Panc1 (cell line): ENCODE measurements around the gene DENND5B. TPM values are rescaled to one million over a fixed set of nuclear protein-coding genes. Genes with fewer than 3 reads are reported as not detected.

ENCODE experiments used
- ATAC-seq: fragments of 200-7000 bp; cut with Tn5 transposase; 2 replicates; pipeline ENCODE4 v1.9.1; 2020; ENCODE audit warnings: mild to moderate bottlenecking, moderate library complexity
- BruUV-seq: library from RNA; stranded (reverse); fragments of 400-500 nt; replicated peaks from 2 replicates; lab custom pipeline; 2021; lab: Mats Ljungman, UMichigan
- CTCF ChIA-PET: fragments of 300-600 bp; sonication (Branson Sonifier 250); formaldehyde crosslinking; loops from one replicate; lab custom pipeline; 2022; ENCODE audit warnings: antibody characterized with exemption; lab: Charles Lee
- POLR2A ChIA-PET: fragments of 300-600 bp; sonication (Branson Sonifier 250); formaldehyde crosslinking; loops from one replicate; lab custom pipeline; 2022; ENCODE audit warnings: antibody characterized with exemption; lab: Charles Lee
- DNase-seq: peaks from one replicate; pipeline ENCODE4 v3.0.0-alpha.2; 2010; ENCODE audit warnings: low read depth, low spot score
- H3K27ac ChIP-seq: 2 replicates; pipeline ENCODE4 v1.5.1; 2011; ENCODE audit warnings: mild to moderate bottlenecking, low read length, inconsistent platforms
- H3K27me3 ChIP-seq: fragments of 200-500 bp; sonication (Bioruptor generic); 2 replicates; pipeline ENCODE4 v1.6.0; 2014; ENCODE audit warnings: low read length, inconsistent platforms; ENCODE audit not compliant: control insufficient read depth, insufficient read depth
- H3K36me3 ChIP-seq: fragments of 200-500 bp; sonication (Bioruptor generic); 2 replicates; pipeline ENCODE4 v1.5.1; 2014; ENCODE audit warnings: inconsistent platforms, mild to moderate bottlenecking, low read length, moderate library complexity; ENCODE audit not compliant: control insufficient read depth, insufficient read depth
- H3K4me1 ChIP-seq: 2 replicates; pipeline ENCODE4 v1.5.1; 2011; ENCODE audit warnings: inconsistent platforms, mild to moderate bottlenecking, low read length, moderate library complexity; ENCODE audit not compliant: control insufficient read depth, insufficient read depth
- H3K4me3 ChIP-seq, 2 experiments: 2 replicates each; pipeline ENCODE4 v1.5.1; 2011 to 2012; ENCODE audit warnings: low read depth in 2 of 2, low read length in 2 of 2, mild to moderate bottlenecking in 2 of 2, inconsistent platforms in 1 of 2, moderate library complexity in 1 of 2
- H3K9me3 ChIP-seq: fragments of 200-500 bp; sonication (Bioruptor generic); 2 replicates; pipeline ENCODE4 v1.5.1; 2014; ENCODE audit warnings: low read depth, mild to moderate bottlenecking, inconsistent platforms, low read length, moderate library complexity; ENCODE audit not compliant: control insufficient read depth, insufficient read depth
- POLR2AphosphoS5 ChIP-seq: IDR thresholded peaks from 2 replicates; pipeline ENCODE4 v1.6.1; 2012; ENCODE audit warnings: mild to moderate bottlenecking, low read depth, low read length, moderate library complexity
- SIN3A ChIP-seq: IDR thresholded peaks from 2 replicates; pipeline ENCODE4 v1.6.1; 2012; ENCODE audit warnings: low read depth, mild to moderate bottlenecking, low read length, moderate library complexity, borderline replicate concordance; ENCODE audit not compliant: insufficient read depth
- TCF7L2 ChIP-seq: IDR thresholded peaks from 2 replicates; pipeline ENCODE4 v1.6.1; 2011; ENCODE audit warnings: mild to moderate bottlenecking, low read depth, low read length, inconsistent platforms
- in situ Hi-C: cut with HindIII; loops from 2 replicates; pipeline ENCODE4 v1.10.0; 2016; ENCODE audit warnings: low sequenced_read_pairs, low pct_unique_long_range_greater_than_20kb
- intact Hi-C: fragments of 100-400 bp; cut with micrococcal nuclease; formaldehyde crosslinking; loops from one replicate; pipeline ENCODE4 v1.10.0; 2022; ENCODE audit not compliant: unreplicated experiment
- total RNA-seq: library from RNA; stranded (reverse); gene quantifications from one replicate; pipeline ENCODE4 v1.2.1, GENCODE V29; 2021; ENCODE audit not compliant: unreplicated experiment
- TF ChIP-seq, protein P1 (sequence below), 2 experiments: IDR thresholded peaks; 2 replicates each; pipeline ENCODE4 v1.6.1; 2011 to 2012; ENCODE audit warnings: low read depth in 2 of 2, control low read depth in 1 of 2, low read length in 1 of 2, mild to moderate bottlenecking in 1 of 2, moderate library complexity in 1 of 2; ENCODE audit not compliant: insufficient read depth in 1 of 2
- TF ChIP-seq, protein P2 (sequence below): fragments of 450-650 bp; IDR thresholded peaks from 2 replicates; pipeline ENCODE4 v1.5.1; 2017; ENCODE audit warnings: mild to moderate bottlenecking

The DENND5B gene
- total RNA-seq, 1 experiment from 2014 or later: 36.8 TPM

DNA sequence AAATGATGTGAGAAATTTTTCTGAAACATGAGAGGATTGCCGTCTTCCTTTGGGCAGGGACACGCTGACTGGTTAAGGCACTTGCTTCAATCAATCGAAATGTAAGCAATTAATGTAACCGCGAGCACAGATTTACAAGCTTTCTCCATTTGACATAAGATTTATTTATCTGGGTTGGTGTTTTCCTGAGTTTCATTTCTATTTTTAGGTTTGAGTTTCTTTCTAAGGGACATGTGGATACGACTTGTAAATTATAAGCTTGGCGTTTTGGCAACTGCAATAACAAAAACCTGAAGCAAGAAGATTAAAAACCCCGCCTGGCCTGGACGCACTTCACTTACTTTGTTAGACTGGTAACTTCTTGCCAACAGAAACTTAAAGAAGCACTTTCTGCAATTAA, 244.7 kb downstream of the DENND5B start:
- no peak for ATAC-seq

DNA sequence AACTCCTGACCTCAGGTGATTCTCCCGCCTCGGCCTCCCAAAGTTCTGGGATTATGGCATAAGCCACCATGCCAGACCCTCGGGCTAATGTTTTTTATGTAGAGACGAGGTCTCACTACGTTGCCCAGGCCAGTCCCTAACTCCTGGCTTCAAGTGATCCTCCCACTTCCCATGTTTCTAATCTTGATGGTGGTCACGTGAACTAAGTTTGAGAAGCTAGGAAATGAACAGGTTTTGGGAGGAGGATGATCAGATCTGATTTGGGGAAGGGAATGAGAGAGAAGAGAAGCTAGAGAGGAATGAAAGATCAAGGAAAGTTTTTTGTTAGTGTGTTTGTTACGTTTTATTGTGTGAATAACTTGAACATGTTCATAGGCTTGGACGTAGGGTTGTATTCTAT, 247.8 kb downstream of the DENND5B start:
- no TSS peak for BruUV-seq
- TF ChIP-seq TCF7L2 (no peak), POLR2AphosphoS5 (no peak), SIN3A (no peak)
- TF ChIP-seq, protein P1, sequence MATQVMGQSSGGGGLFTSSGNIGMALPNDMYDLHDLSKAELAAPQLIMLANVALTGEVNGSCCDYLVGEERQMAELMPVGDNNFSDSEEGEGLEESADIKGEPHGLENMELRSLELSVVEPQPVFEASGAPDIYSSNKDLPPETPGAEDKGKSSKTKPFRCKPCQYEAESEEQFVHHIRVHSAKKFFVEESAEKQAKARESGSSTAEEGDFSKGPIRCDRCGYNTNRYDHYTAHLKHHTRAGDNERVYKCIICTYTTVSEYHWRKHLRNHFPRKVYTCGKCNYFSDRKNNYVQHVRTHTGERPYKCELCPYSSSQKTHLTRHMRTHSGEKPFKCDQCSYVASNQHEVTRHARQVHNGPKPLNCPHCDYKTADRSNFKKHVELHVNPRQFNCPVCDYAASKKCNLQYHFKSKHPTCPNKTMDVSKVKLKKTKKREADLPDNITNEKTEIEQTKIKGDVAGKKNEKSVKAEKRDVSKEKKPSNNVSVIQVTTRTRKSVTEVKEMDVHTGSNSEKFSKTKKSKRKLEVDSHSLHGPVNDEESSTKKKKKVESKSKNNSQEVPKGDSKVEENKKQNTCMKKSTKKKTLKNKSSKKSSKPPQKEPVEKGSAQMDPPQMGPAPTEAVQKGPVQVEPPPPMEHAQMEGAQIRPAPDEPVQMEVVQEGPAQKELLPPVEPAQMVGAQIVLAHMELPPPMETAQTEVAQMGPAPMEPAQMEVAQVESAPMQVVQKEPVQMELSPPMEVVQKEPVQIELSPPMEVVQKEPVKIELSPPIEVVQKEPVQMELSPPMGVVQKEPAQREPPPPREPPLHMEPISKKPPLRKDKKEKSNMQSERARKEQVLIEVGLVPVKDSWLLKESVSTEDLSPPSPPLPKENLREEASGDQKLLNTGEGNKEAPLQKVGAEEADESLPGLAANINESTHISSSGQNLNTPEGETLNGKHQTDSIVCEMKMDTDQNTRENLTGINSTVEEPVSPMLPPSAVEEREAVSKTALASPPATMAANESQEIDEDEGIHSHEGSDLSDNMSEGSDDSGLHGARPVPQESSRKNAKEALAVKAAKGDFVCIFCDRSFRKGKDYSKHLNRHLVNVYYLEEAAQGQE (IDR thresholded peaks at IDR 0.05; ENCODE audit: insufficient read depth in 1 of 2, low read depth in 2 of 2, low read length in 1 of 2): no peak
- TF ChIP-seq, protein P2, sequence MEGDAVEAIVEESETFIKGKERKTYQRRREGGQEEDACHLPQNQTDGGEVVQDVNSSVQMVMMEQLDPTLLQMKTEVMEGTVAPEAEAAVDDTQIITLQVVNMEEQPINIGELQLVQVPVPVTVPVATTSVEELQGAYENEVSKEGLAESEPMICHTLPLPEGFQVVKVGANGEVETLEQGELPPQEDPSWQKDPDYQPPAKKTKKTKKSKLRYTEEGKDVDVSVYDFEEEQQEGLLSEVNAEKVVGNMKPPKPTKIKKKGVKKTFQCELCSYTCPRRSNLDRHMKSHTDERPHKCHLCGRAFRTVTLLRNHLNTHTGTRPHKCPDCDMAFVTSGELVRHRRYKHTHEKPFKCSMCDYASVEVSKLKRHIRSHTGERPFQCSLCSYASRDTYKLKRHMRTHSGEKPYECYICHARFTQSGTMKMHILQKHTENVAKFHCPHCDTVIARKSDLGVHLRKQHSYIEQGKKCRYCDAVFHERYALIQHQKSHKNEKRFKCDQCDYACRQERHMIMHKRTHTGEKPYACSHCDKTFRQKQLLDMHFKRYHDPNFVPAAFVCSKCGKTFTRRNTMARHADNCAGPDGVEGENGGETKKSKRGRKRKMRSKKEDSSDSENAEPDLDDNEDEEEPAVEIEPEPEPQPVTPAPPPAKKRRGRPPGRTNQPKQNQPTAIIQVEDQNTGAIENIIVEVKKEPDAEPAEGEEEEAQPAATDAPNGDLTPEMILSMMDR: no peak
- in situ Hi-C loops: no loop called here

More for the DNA sequence above, 244.7 kb downstream of the DENND5B start:
- in situ Hi-C loops: no loop called here
- Histone ChIP-seq H3K27ac (no peak overlapping the region), H3K9me3 (no peaks in the 10 kb centered on the region), H3K4me1 (no peaks in the 10 kb centered on the region), H3K4me3 (no peak overlapping the region), H3K27me3 (no peaks in the 10 kb centered on the region; the same call in 1 of the 2 replicates), H3K36me3 (no peaks in the 10 kb centered on the region)
- intact Hi-C loops: no loop called here
- no peak for TF ChIP-seq SIN3A
- TF ChIP-seq POLR2AphosphoS5: no peak
- no peak for TF ChIP-seq TCF7L2
- TF ChIP-seq, protein P2: no peak
- TF ChIP-seq, protein P1 (IDR thresholded peaks at IDR 0.05; ENCODE audit: insufficient read depth in 1 of 2, low read depth in 2 of 2, low read length in 1 of 2): no peak
- POLR2A ChIA-PET: no interaction called here
- DNase-seq: no peak
- CTCF ChIA-PET: no interaction called here
- BruUV-seq: no TSS peak

More for the DNA sequence above, 247.8 kb downstream of the DENND5B start:
- no peaks in the 10 kb centered on the region for H3K36me3 ChIP-seq
- DNase-seq (no peak), ATAC-seq (no peak)
- no peaks in the 10 kb centered on the region for H3K9me3 ChIP-seq
- ChIA-PET CTCF (no interaction called here), POLR2A (no interaction called here)
- no peak overlapping the region for H3K4me3 ChIP-seq
- intact Hi-C loops: no loop called here
- no peak overlapping the region for H3K27ac ChIP-seq
- no peaks in the 10 kb centered on the region; the same call in 1 of the 2 replicates for H3K27me3 ChIP-seq
- no peaks in the 10 kb centered on the region for H3K4me1 ChIP-seq
